ENCODE results near the gene CSNK1A1. TPM values are rescaled to one million over a fixed set of nuclear protein-coding genes. Genes with fewer than 3 reads are reported as not detected.

CSNK1A1 gene
- polyA plus RNA-seq, 1 of the 3 experiments (the other 2 are of a cell fraction) = 70.7 TPM

GRCh38 chr5:149518620-149519019, 32.6 kb downstream of the CSNK1A1 start:
- H3K4me2 ChIP-seq = 0 out of 2 replicates have a peak overlapping the region, but pooled peaks have one; percentile 28
- H3K27ac ChIP-seq (ENCODE audit: low read depth in 2 of 2, low read length in 1 of 2) = peak overlapping the region in 1 of 2 experiments; percentile 26; a peak in 3 of 4 replicates
- H3K79me2 ChIP-seq (ENCODE audit: insufficient read depth) = peaks cover 100% of the 10 kb centered on the region
- peaks cover 39% of the 10 kb centered on the region for H3F3A ChIP-seq (replicated peaks; ENCODE audit: insufficient read depth)
- ChIA-PET POLR2A (no interaction called here), CTCF (interaction anchor here (0.6 to 1.8 kb wide), 5 partner anchors 11 to 329 kb away, joined by 3 read pairs; no protein-coding TSS in a partner anchor)
- no peak overlapping the region for H3K4me3 ChIP-seq (ENCODE audit: low read depth in 2 of 2, low read length in 1 of 2)
- no peaks in the 10 kb centered on the region for H3K9me3 ChIP-seq
- no peaks in the 10 kb centered on the region for H3K9me2 ChIP-seq
- TF ChIP-seq JUND (IDR thresholded peaks at IDR 0.05) (no peak), GATA2 (CRISPR knock-in tag; IDR thresholded peaks at IDR 0.05) (no peak), EP300 (IDR thresholded peaks at IDR 0.05; ENCODE audit: borderline replicate concordance in 1 of 2, low read depth in 1 of 2, low read length in 1 of 2) (no peak), ELF1 (IDR thresholded peaks at IDR 0.05) (no peak), MEF2A (IDR thresholded peaks at IDR 0.05; ENCODE audit: borderline replicate concordance, low read depth) (no peak), RCOR1 (IDR thresholded peaks at IDR 0.05; ENCODE audit: low read length) (no peak), TEAD4 (IDR thresholded peaks at IDR 0.05; ENCODE audit: borderline replicate concordance, insufficient read depth) (no peak)
- TF ChIP-seq, protein P1, sequence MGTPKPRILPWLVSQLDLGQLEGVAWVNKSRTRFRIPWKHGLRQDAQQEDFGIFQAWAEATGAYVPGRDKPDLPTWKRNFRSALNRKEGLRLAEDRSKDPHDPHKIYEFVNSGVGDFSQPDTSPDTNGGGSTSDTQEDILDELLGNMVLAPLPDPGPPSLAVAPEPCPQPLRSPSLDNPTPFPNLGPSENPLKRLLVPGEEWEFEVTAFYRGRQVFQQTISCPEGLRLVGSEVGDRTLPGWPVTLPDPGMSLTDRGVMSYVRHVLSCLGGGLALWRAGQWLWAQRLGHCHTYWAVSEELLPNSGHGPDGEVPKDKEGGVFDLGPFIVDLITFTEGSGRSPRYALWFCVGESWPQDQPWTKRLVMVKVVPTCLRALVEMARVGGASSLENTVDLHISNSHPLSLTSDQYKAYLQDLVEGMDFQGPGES (IDR thresholded peaks at IDR 0.05; ENCODE audit: low read depth, low read length) = no peak
- TF ChIP-seq, protein P2, sequence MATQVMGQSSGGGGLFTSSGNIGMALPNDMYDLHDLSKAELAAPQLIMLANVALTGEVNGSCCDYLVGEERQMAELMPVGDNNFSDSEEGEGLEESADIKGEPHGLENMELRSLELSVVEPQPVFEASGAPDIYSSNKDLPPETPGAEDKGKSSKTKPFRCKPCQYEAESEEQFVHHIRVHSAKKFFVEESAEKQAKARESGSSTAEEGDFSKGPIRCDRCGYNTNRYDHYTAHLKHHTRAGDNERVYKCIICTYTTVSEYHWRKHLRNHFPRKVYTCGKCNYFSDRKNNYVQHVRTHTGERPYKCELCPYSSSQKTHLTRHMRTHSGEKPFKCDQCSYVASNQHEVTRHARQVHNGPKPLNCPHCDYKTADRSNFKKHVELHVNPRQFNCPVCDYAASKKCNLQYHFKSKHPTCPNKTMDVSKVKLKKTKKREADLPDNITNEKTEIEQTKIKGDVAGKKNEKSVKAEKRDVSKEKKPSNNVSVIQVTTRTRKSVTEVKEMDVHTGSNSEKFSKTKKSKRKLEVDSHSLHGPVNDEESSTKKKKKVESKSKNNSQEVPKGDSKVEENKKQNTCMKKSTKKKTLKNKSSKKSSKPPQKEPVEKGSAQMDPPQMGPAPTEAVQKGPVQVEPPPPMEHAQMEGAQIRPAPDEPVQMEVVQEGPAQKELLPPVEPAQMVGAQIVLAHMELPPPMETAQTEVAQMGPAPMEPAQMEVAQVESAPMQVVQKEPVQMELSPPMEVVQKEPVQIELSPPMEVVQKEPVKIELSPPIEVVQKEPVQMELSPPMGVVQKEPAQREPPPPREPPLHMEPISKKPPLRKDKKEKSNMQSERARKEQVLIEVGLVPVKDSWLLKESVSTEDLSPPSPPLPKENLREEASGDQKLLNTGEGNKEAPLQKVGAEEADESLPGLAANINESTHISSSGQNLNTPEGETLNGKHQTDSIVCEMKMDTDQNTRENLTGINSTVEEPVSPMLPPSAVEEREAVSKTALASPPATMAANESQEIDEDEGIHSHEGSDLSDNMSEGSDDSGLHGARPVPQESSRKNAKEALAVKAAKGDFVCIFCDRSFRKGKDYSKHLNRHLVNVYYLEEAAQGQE (IDR thresholded peaks at IDR 0.05; ENCODE audit: low read depth, low read length) = no peak
- DNase-seq = no peak
- H3K27me3 ChIP-seq (ENCODE audit: insufficient read depth) = no peaks in the 10 kb centered on the region
- peaks cover 70 to 87% of the 10 kb centered on the region in 2 experiments for H3K36me3 ChIP-seq (replicated peaks in 1 of 2; ENCODE audit: control insufficient read depth in 1 of 2, insufficient read depth in 2 of 2, low read length in 1 of 2)
- WGBS (ENCODE audit: low lambda C conversion rate) = 70% methylated on average over 3 of the region's 3 CpGs
- peaks cover 3 to 39% of the 10 kb centered on the region in 2 experiments; a peak in 3 of 4 replicates for H3K4me1 ChIP-seq (ENCODE audit: control insufficient read depth in 1 of 2, insufficient read depth in 2 of 2, low read depth in 1 of 2, low read length in 1 of 2)
- no peak overlapping the region for H3K9ac ChIP-seq
- no peak overlapping the region for H2AFZ ChIP-seq (ENCODE audit: low read depth)
- peaks cover 99% of the 10 kb centered on the region for H4K20me1 ChIP-seq (ENCODE audit: insufficient read depth)

DNA sequence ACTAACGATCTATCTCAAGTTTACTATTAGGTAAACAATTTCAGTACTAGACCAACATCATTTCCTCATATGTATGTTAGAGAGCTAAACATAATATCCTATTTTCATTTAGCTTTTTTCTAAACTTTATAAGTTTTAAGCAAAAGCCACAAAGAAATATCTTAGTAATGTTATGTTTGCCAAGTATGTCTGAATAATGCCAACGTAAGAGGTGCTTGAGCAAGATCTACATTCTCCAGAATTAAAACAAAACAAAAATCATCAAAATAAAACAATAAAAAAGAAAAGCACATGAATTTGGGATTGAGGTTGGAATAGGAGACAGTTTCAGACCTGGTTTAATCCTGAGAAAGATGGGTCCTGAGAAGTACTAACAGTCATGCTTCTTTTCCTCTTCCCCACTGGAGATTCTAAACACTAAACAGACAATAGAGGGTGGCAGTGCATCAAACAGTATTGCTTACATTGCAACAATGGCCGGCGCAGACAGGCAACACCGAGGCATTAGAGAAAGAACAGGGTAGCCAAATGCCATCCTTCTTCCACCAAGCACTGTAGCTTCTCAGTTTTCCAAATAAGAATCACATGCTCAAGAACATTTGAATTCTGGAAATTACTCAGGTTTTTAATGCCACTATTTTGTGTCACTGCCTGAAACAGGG, 33.6 kb downstream of the CSNK1A1 start:
- CTCF ChIA-PET = interaction anchor here (1.1 to 1.8 kb wide), 3 partner anchors 10 to 75 kb away, joined by 3 to 5 read pairs (median 3); partner anchors contain the start of gene CSNK1A1
- H4K20me1 ChIP-seq (ENCODE audit: insufficient read depth) = peaks cover 99% of the 10 kb centered on the region
- peak overlapping the region in 1 of 2 experiments; percentile 26; a peak in 2 of 4 replicates for H3K27ac ChIP-seq (ENCODE audit: low read depth in 2 of 2, low read length in 1 of 2)
- H3K36me3 ChIP-seq (replicated peaks in 1 of 2; ENCODE audit: control insufficient read depth in 1 of 2, insufficient read depth in 2 of 2, low read length in 1 of 2) = peaks cover 70 to 86% of the 10 kb centered on the region in 2 experiments
- peaks cover 3 to 39% of the 10 kb centered on the region in 2 experiments; a peak in 3 of 4 replicates for H3K4me1 ChIP-seq (ENCODE audit: control insufficient read depth in 1 of 2, insufficient read depth in 2 of 2, low read depth in 1 of 2, low read length in 1 of 2)
- no peak overlapping the region for H3K9ac ChIP-seq
- no peaks in the 10 kb centered on the region for H3K9me3 ChIP-seq
- no peak overlapping the region for H2AFZ ChIP-seq (ENCODE audit: low read depth)
- whole genome bisulfite sequencing (ENCODE audit: low lambda C conversion rate) = 96% methylated on average over 5 of the region's 5 CpGs
- DNase-seq = no peak
- TF ChIP-seq CHD2 (IDR thresholded peaks at IDR 0.05; ENCODE audit: low read length, partially characterized antibody) = no peak
- TF ChIP-seq MXI1 (IDR thresholded peaks at IDR 0.05; ENCODE audit: low read depth, low read length) = no peak
- TF ChIP-seq MEF2A (IDR thresholded peaks at IDR 0.05; ENCODE audit: borderline replicate concordance, low read depth) = no peak
- TF ChIP-seq POLR2AphosphoS5 (IDR thresholded peaks at IDR 0.05; ENCODE audit: low read depth, low read length) = no peak
- POLR2A ChIA-PET = no interaction called here
- peaks cover 47% of the 10 kb centered on the region for H3F3A ChIP-seq (replicated peaks; ENCODE audit: insufficient read depth)
- H3K4me2 ChIP-seq = 0 out of 2 replicates have a peak overlapping the region, but pooled peaks have one; percentile 28
- no peak overlapping the region for H3K4me3 ChIP-seq (ENCODE audit: low read depth in 2 of 2, low read length in 1 of 2)
- H3K79me2 ChIP-seq (ENCODE audit: insufficient read depth) = peaks cover 100% of the 10 kb centered on the region
- no peaks in the 10 kb centered on the region for H3K27me3 ChIP-seq (ENCODE audit: insufficient read depth)
- H3K9me2 ChIP-seq = no peaks in the 10 kb centered on the region

All from SK-N-SH (cell line).